ENCODE data around the gene TMEM134. TPM values are rescaled to one million over a fixed set of nuclear protein-coding genes. Genes with fewer than 3 reads are reported as not detected.
A peak's percentile ranks its signal among the peaks of the same experiment; 100 is the strongest.
"Not testable (repeated sequence)": the region's sequence is repeated elsewhere in the genome, so short reads cannot be mapped to it uniquely, and the experiment has no call there.

Gene TMEM134
- total RNA-seq, 1 experiment from 2014 or later = 73.5 TPM

GRCh38 chr11:67428052-67429001 is 40.7 kb downstream of the TMEM134 start, which contains the start of gene RPS6KB2:
TSS of gene RPS6KB2 (plus strand) at chr11:67428494. CDS start at chr11:67428546, 52 bp downstream.
- peak within 1 kb of the TSS; percentile 95 for H3K9ac ChIP-seq (ENCODE audit: low read length)
- ATAC-seq (peak; percentile 87), DNase-seq (peak; percentile 99)
- no peaks in the 10 kb centered on the region for H3F3A ChIP-seq (ENCODE audit: low read length, unreplicated experiment)
- peaks cover 29% of the 10 kb centered on the region for H3K36me3 ChIP-seq (ENCODE audit: low read depth, low read length)
- no peaks in the 10 kb centered on the region for H3K9me2 ChIP-seq (replicated peaks; ENCODE audit: low read length)
- H3K4me2 ChIP-seq (ENCODE audit: low read length) = peak within 1 kb of the TSS; percentile 94
- H3K4me1 ChIP-seq (ENCODE audit: insufficient read depth, low read length) = peaks cover 10% of the 10 kb centered on the region
- TF ChIP-seq, protein P1, sequence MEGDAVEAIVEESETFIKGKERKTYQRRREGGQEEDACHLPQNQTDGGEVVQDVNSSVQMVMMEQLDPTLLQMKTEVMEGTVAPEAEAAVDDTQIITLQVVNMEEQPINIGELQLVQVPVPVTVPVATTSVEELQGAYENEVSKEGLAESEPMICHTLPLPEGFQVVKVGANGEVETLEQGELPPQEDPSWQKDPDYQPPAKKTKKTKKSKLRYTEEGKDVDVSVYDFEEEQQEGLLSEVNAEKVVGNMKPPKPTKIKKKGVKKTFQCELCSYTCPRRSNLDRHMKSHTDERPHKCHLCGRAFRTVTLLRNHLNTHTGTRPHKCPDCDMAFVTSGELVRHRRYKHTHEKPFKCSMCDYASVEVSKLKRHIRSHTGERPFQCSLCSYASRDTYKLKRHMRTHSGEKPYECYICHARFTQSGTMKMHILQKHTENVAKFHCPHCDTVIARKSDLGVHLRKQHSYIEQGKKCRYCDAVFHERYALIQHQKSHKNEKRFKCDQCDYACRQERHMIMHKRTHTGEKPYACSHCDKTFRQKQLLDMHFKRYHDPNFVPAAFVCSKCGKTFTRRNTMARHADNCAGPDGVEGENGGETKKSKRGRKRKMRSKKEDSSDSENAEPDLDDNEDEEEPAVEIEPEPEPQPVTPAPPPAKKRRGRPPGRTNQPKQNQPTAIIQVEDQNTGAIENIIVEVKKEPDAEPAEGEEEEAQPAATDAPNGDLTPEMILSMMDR (conservative IDR thresholded peaks at IDR 0.05; ENCODE audit: low read depth, low read length) = no peak
- no peak for TF ChIP-seq EZH2phosphoT487 (IDR thresholded peaks at IDR 0.05; ENCODE audit: borderline replicate concordance, low read length)
- no peak for TF ChIP-seq EZH2 (IDR thresholded peaks at IDR 0.05; ENCODE audit: low read length, unreplicated experiment)
- no TSS peak for BruUV-seq (replicated peaks)
- H3K27ac ChIP-seq (ENCODE audit: low read length) = peak within 1 kb of the TSS; percentile 18
- CTCF ChIA-PET = no interaction called here
- H3K79me2 ChIP-seq (ENCODE audit: low read length) = peaks cover 34% of the 10 kb centered on the region
- no peaks in the 10 kb centered on the region for H3K9me3 ChIP-seq (ENCODE audit: low read length)
- H3K4me3 ChIP-seq (ENCODE audit: low read length) = peak within 1 kb of the TSS; percentile 96
- intact Hi-C loops (cut with micrococcal nuclease) = loop anchor here (2.0 to 5.0 kb wide), 4 partner anchors 14 to 79 kb away; partner anchors contain the start of genes CDK2AP2, CORO1B, PITPNM1 and TMEM134
- no peaks in the 10 kb centered on the region for H4K20me1 ChIP-seq (ENCODE audit: low read length)
- H2AFZ ChIP-seq (ENCODE audit: low read length) = peak within 1 kb of the TSS; percentile 94
- H3K27me3 ChIP-seq (ENCODE audit: low read length) = no peaks in the 10 kb centered on the region
- POLR2A ChIA-PET (ENCODE audit: unreplicated experiment) = no interaction called here

GRCh38 chr11:67427364-67427859 is 41.6 kb downstream of the TMEM134 start:
- Histone ChIP-seq H3K4me3 (ENCODE audit: low read length) (peak overlapping the region; percentile 96), H3K9ac (ENCODE audit: low read length) (peak overlapping the region; percentile 95; the same call in 1 of the 2 replicates), H2AFZ (ENCODE audit: low read length) (peak overlapping the region; percentile 94), H3K36me3 (ENCODE audit: low read depth, low read length) (peaks cover 20% of the 10 kb centered on the region), H3K4me1 (ENCODE audit: insufficient read depth, low read length) (peaks cover 17% of the 10 kb centered on the region), H3K79me2 (ENCODE audit: low read length) (peaks cover 34% of the 10 kb centered on the region), H3K4me2 (ENCODE audit: low read length) (peak overlapping the region; percentile 94)
- CTCF ChIA-PET; H3K27ac ChIP-seq (ENCODE audit: low read length); H3K9me3 ChIP-seq (ENCODE audit: low read length); POLR2A ChIA-PET (ENCODE audit: unreplicated experiment); H3K9me2 ChIP-seq (replicated peaks; ENCODE audit: low read length); ATAC-seq; H3F3A ChIP-seq (ENCODE audit: low read length, unreplicated experiment); BruUV-seq (replicated peaks); H3K27me3 ChIP-seq (ENCODE audit: low read length); DNase-seq; H4K20me1 ChIP-seq (ENCODE audit: low read length): not testable (repeated sequence)
- intact Hi-C loops (cut with micrococcal nuclease) = loop anchor here (5.0 kb wide), 2 partner anchors 40 to 80 kb away; partner anchors contain the start of genes CDK2AP2, PITPNM1 and TMEM134

GRCh38 chr11:67423891-67424613 is 45.0 kb downstream of the TMEM134 start:
- no peaks in the 10 kb centered on the region for H3K27me3 ChIP-seq (ENCODE audit: low read length)
- ATAC-seq = no peak
- H3K36me3 ChIP-seq (ENCODE audit: low read depth, low read length) = no peaks in the 10 kb centered on the region
- H3K4me2 ChIP-seq (ENCODE audit: low read length) = no peak overlapping the region
- no peak overlapping the region for H3K9ac ChIP-seq (ENCODE audit: low read length)
- no peak overlapping the region for H3K27ac ChIP-seq (ENCODE audit: low read length)
- intact Hi-C loops (cut with micrococcal nuclease) = no loop called here
- no peak for DNase-seq
- H3K4me3 ChIP-seq (ENCODE audit: low read length) = no peak overlapping the region
- TF ChIP-seq EZH2phosphoT487 (IDR thresholded peaks at IDR 0.05; ENCODE audit: borderline replicate concordance, low read length) = no peak
- TF ChIP-seq, protein P1 (conservative IDR thresholded peaks at IDR 0.05; ENCODE audit: low read depth, low read length) = no peak
- no peak for TF ChIP-seq EZH2 (IDR thresholded peaks at IDR 0.05; ENCODE audit: low read length, unreplicated experiment)
- no peaks in the 10 kb centered on the region for H3K9me2 ChIP-seq (replicated peaks; ENCODE audit: low read length)
- POLR2A ChIA-PET (ENCODE audit: unreplicated experiment) = interaction anchor here (0.7 kb wide), 1 partner anchor 1102 kb away, joined by 4 read pairs; no protein-coding TSS in a partner anchor
- CTCF ChIA-PET = no interaction called here
- no TSS peak for BruUV-seq (replicated peaks)
- peaks cover 8% of the 10 kb centered on the region for H3K79me2 ChIP-seq (ENCODE audit: low read length)
- no peaks in the 10 kb centered on the region for H3F3A ChIP-seq (ENCODE audit: low read length, unreplicated experiment)
- H2AFZ ChIP-seq (ENCODE audit: low read length) = no peak overlapping the region
- no peaks in the 10 kb centered on the region for H3K9me3 ChIP-seq (ENCODE audit: low read length)
- H3K4me1 ChIP-seq (ENCODE audit: insufficient read depth, low read length) = peaks cover 13% of the 10 kb centered on the region; the same call in 1 of the 2 replicates
- no peaks in the 10 kb centered on the region for H4K20me1 ChIP-seq (ENCODE audit: low read length)
